Uterus (tissue), 4 donors: Measurements from ENCODE around the gene VEPH1. TPM values are rescaled to one million over a fixed set of nuclear protein-coding genes. Genes with fewer than 3 reads are reported as not detected.

Source experiments
- DNase-seq, 2 donors: peaks; one replicate each; pipeline ENCODE4 v3.0.0-alpha.2; 2019 to 2020
- H3K27ac ChIP-seq, 2 donors: fragments of 200-600 bp; sonication (generic); 1 replicate in 1 of 2; 2 replicates in 1 of 2; pipeline ENCODE4 v1.5.1; 2016 to 2018
- H3K27me3 ChIP-seq, 2 donors: fragments of 200-600 bp; sonication (generic); one replicate each; pipeline ENCODE4 v1.5.1; 2018 to 2019; ENCODE audit warnings: control low read depth in 1 of 2
- H3K36me3 ChIP-seq, 2 donors: fragments of 200-600 bp; sonication (generic); one replicate each; pipeline ENCODE4 v1.5.1; 2019; ENCODE audit warnings: control low read depth in 1 of 2
- H3K4me1 ChIP-seq, 2 donors: fragments of 200-600 bp; sonication (generic); one replicate each; pipeline ENCODE4 v1.5.1; 2018 to 2019; ENCODE audit warnings: control low read depth in 1 of 2
- H3K4me3 ChIP-seq, 2 donors: fragments of 200-600 bp; sonication (generic); 1 replicate in 1 of 2; 2 replicates in 1 of 2; pipeline ENCODE4 v1.5.1; 2018 to 2019; ENCODE audit warnings: mild to moderate bottlenecking in 1 of 2
- H3K9me3 ChIP-seq, 2 donors: fragments of 200-600 bp; sonication (generic); one replicate each; pipeline ENCODE4 v1.5.1; 2019; ENCODE audit warnings: control low read depth in 1 of 2
- CTCF ChIP-seq, 4 experiments: fragments of 200-600 bp in 2 of 4; fragments of 450-650 bp in 2 of 4; sonication (generic) in 2 of 4; IDR thresholded peaks; one replicate each; pipeline ENCODE4 v1.5.1; 2016 to 2019; ENCODE audit warnings: antibody characterized with exemption in 4 of 4, mild to moderate bottlenecking in 2 of 4, moderate library complexity in 1 of 4
- POLR2A ChIP-seq, 2 donors: fragments of 450-650 bp; IDR thresholded peaks; one replicate each; pipeline ENCODE4 v1.6.1; 2016; ENCODE audit warnings: antibody characterized with exemption in 2 of 2, mild to moderate bottlenecking in 1 of 2, moderate library complexity in 1 of 2
- intact Hi-C: fragments of 100-400 bp; cut with DNase I; formaldehyde crosslinking; loops from one replicate; pipeline ENCODE4 v1.15.1; 2023; ENCODE audit warnings: low total_unique reads
- total RNA-seq, 4 donors: library from RNA; depleted of rRNA in 3 of 4; stranded (reverse); fragments of >200 nt in 3 of 4; gene quantifications; one replicate each; pipeline versions ENCODE4 v1.1.0 to v1.2.4, GENCODE V29; 2014 to 2023
- donor health status: DM: yes; HTN: yes; CAD: no.

Gene VEPH1
- total RNA-seq, 4 donors from 2014 or later = 12.2 TPM; not detected in 3

GRCh38 chr3:157232141-157232540 is 271.1 kb downstream of the VEPH1 start:
- Histone ChIP-seq H3K9me3 (no peaks in the 10 kb centered on the region), H3K4me1 (no peaks in the 10 kb centered on the region), H3K27ac (no peak overlapping the region), H3K27me3 (no peaks in the 10 kb centered on the region), H3K36me3 (no peaks in the 10 kb centered on the region), H3K4me3 (no peak overlapping the region)
- DNase-seq = no peak
- TF ChIP-seq CTCF (IDR thresholded peaks at IDR 0.05) = no peak
- TF ChIP-seq POLR2A (IDR thresholded peaks at IDR 0.05) = no peak
- intact Hi-C loops = no loop called here

GRCh38 chr3:157231071-157231470 is 272.1 kb downstream of the VEPH1 start:
- TF ChIP-seq CTCF (IDR thresholded peaks at IDR 0.05) (no peak), POLR2A (IDR thresholded peaks at IDR 0.05) (no peak)
- no peak overlapping the region for H3K27ac ChIP-seq

GRCh38 chr3:157226173-157226847 is 276.9 kb downstream of the VEPH1 start:
- Histone ChIP-seq H3K4me3 (no peak overlapping the region), H3K9me3 (no peaks in the 10 kb centered on the region), H3K27ac (no peak overlapping the region), H3K4me1 (no peaks in the 10 kb centered on the region), H3K36me3 (no peaks in the 10 kb centered on the region), H3K27me3 (no peaks in the 10 kb centered on the region)
- no peak for TF ChIP-seq POLR2A (IDR thresholded peaks at IDR 0.05)
- TF ChIP-seq CTCF (IDR thresholded peaks at IDR 0.05) = no peak
- DNase-seq = no peak
- intact Hi-C loops = no loop called here

More at GRCh38 chr3:157231071-157231470, 272.1 kb downstream of the VEPH1 start:
- H3K27me3 ChIP-seq = no peaks in the 10 kb centered on the region
- H3K4me3 ChIP-seq = no peak overlapping the region
- intact Hi-C loops = no loop called here
- no peaks in the 10 kb centered on the region for H3K36me3 ChIP-seq
- no peak for DNase-seq
- H3K9me3 ChIP-seq = no peaks in the 10 kb centered on the region
- no peaks in the 10 kb centered on the region for H3K4me1 ChIP-seq

GRCh38 chr3:157225001-157225400 is 278.2 kb downstream of the VEPH1 start:
- Histone ChIP-seq H3K4me1 (no peaks in the 10 kb centered on the region), H3K4me3 (no peak overlapping the region), H3K27ac (no peak overlapping the region), H3K27me3 (no peaks in the 10 kb centered on the region), H3K36me3 (no peaks in the 10 kb centered on the region), H3K9me3 (no peaks in the 10 kb centered on the region)
- TF ChIP-seq CTCF (IDR thresholded peaks at IDR 0.05) = no peak
- no peak for TF ChIP-seq POLR2A (IDR thresholded peaks at IDR 0.05)
- no peak for DNase-seq
- intact Hi-C loops = no loop called here

GRCh38 chr3:157220883-157221282 is 282.3 kb downstream of the VEPH1 start:
- H3K4me1 ChIP-seq = no peaks in the 10 kb centered on the region
- intact Hi-C loops = no loop called here
- no peaks in the 10 kb centered on the region for H3K9me3 ChIP-seq
- H3K4me3 ChIP-seq = no peak overlapping the region
- TF ChIP-seq CTCF (IDR thresholded peaks at IDR 0.05) (no peak), POLR2A (IDR thresholded peaks at IDR 0.05) (no peak)
- no peak for DNase-seq
- H3K27ac ChIP-seq = no peak overlapping the region
- no peaks in the 10 kb centered on the region for H3K27me3 ChIP-seq
- H3K36me3 ChIP-seq = no peaks in the 10 kb centered on the region
